Activated CD8-positive, alpha-beta memory T cell treated with anti-CD3 and anti-CD28 coated beads, Interleukin-2, amount 10 ng/mL, durations not matched to agents 7 days and 5 days (primary cell): Measurements from ENCODE around the gene BTNL9. TPM values are rescaled to one million over a fixed set of nuclear protein-coding genes. Genes with fewer than 3 reads are reported as not detected.
"Not testable (repeated sequence)": the region's sequence is repeated elsewhere in the genome, so short reads cannot be mapped to it uniquely, and the experiment has no call there.

Experiments used
- ATAC-seq: fragments of 150-1000 bp; cut with Tn5 transposase; one replicate; pipeline ENCODE4 v1.10.0; 2021; ENCODE audit warnings: moderate library complexity
- CTCF ChIA-PET: fragments of 350-600 bp; sonication (Branson Sonifier 250); formaldehyde crosslinking; loops from one replicate; lab custom pipeline; 2021; ENCODE audit warnings: antibody characterized with exemption; lab: Charles Lee
- DNase-seq: peaks from one replicate; pipeline ENCODE4 v3.0.0-alpha.2; 2020
- H3K27ac Mint-ChIP-seq: one replicate; pipeline ENCODE4 v1.8.0; 2021; ENCODE audit warnings: mild to moderate bottlenecking, mixed read lengths
- H3K27me3 Mint-ChIP-seq: one replicate; pipeline ENCODE4 v1.8.0; 2021; ENCODE audit warnings: mixed read lengths
- H3K36me3 Mint-ChIP-seq: one replicate; pipeline ENCODE4 v1.8.0; 2021; ENCODE audit warnings: mild to moderate bottlenecking, mixed read lengths
- H3K4me1 Mint-ChIP-seq: one replicate; pipeline ENCODE4 v1.8.0; 2021; ENCODE audit warnings: mixed read lengths
- H3K4me3 Mint-ChIP-seq: one replicate; pipeline ENCODE4 v1.8.0; 2021; ENCODE audit warnings: mild to moderate bottlenecking, moderate library complexity, mixed read lengths
- H3K9me3 Mint-ChIP-seq: one replicate; pipeline ENCODE4 v1.8.0; 2022; ENCODE audit warnings: low read depth, mixed read lengths
- total RNA-seq, 2 experiments: library from RNA; stranded (reverse); gene quantifications; one replicate each; pipeline ENCODE4 v1.2.3, GENCODE V29; 2021

The BTNL9 gene
- total RNA-seq, result not detected

DNA sequence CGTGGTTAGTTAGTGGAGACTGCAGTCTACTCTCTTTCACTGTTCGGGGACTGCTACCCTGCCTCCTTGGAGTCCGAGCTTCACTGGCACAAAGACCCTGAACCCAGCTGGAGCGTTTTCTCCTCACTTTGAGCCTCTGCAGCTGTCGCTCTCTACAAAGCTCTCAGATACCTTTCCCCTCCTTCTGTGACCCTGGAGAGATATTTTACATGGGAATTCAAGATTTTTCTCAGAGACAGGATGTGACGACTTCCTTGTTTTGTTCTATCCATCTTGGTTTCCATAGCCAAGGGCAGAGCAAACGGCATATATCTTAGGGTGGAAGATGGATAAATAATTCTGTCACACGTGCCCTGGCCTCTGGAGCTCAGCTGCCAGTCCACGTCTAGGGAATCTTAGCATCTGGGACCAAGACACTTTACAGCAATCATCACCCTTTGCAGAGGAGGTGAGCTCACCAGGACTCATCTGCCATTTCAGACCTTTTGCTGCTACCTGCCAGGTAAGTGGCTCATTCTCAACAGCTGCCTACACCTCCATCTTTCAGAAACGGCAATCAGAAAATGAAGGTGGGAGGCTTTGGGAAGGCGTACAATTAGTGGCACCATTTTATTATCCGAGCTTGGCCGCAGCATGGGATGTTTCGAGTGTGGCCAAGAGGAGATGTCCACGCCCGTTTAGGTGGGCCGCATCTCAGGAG, at the start of gene BTNL9:
TSS of gene BTNL9 (plus strand) at position 336 of the 700 bp plus-strand sequence. CDS start 5,224 bp downstream, outside the sequence.
- ATAC-seq (no peak), DNase-seq (no peak)
- CTCF ChIA-PET, result no interaction called here
- Mint-ChIP-seq H3K36me3 (no peaks in the 10 kb centered on the region), H3K4me3 (no peak within 1 kb of the TSS), H3K9me3 (no peaks in the 10 kb centered on the region), H3K27me3 (peaks cover 20% of the 10 kb centered on the region), H3K27ac (no peak within 1 kb of the TSS), H3K4me1 (no peaks in the 10 kb centered on the region)

GRCh38 chr5:180990882-180991242, 49.2 kb upstream of the BTNL9 start:
- Mint-ChIP-seq H3K4me1 (no peaks in the 10 kb centered on the region), H3K27me3 (peaks cover 28% of the 10 kb centered on the region), H3K36me3 (no peaks in the 10 kb centered on the region), H3K27ac (no peak overlapping the region), H3K9me3 (no peaks in the 10 kb centered on the region), H3K4me3 (no peak overlapping the region)
- CTCF ChIA-PET, result no interaction called here
- no peak for ATAC-seq
- no peak for DNase-seq

- CTCF ChIA-PET, result no interaction called here
- no peak for DNase-seq
- H3K9me3 Mint-ChIP-seq, result no peaks in the 10 kb centered on the region
- H3K27me3 Mint-ChIP-seq, result peaks cover 10% of the 10 kb centered on the region
- ATAC-seq, result no peak
- H3K36me3 Mint-ChIP-seq, result no peaks in the 10 kb centered on the region
- no peaks in the 10 kb centered on the region for H3K4me1 Mint-ChIP-seq
- H3K27ac Mint-ChIP-seq, result no peak overlapping the region
- H3K4me3 Mint-ChIP-seq, result no peak overlapping the region
Observed at GRCh38 chr5:181001947-181002346, 38.1 kb upstream of the BTNL9 start.

- ATAC-seq (no peak), DNase-seq (no peak)
- Mint-ChIP-seq H3K4me3 (no peak overlapping the region), H3K27ac (no peak overlapping the region), H3K4me1 (no peaks in the 10 kb centered on the region), H3K27me3 (no peaks in the 10 kb centered on the region), H3K36me3 (no peaks in the 10 kb centered on the region), H3K9me3 (no peaks in the 10 kb centered on the region)
- CTCF ChIA-PET, result no interaction called here
Observed at GRCh38 chr5:181005791-181006190, 34.3 kb upstream of the BTNL9 start.

DNA sequence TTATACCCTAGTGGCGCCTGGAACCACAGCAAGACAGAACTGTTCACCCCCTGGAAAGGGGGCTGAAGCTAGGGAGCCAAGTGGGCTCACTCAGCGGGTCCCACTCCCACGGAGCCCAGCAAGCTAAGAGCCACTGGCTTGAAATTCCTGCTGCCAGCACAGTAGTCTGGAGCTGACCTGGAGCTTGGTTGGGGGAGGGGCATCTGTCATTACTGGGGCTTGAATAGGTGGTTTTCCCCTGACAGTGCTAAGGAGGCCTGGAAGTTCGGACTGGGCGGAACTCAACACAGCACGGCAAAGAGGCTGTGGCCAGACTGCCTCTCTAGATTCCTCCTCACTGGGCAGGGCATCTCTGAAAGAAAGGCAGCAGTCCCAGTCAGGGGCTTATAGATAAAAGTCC, 31.9 kb upstream of the BTNL9 start:
- no peaks in the 10 kb centered on the region for H3K9me3 Mint-ChIP-seq
- no peak overlapping the region for H3K27ac Mint-ChIP-seq
- H3K4me3 Mint-ChIP-seq, result no peak overlapping the region
- CTCF ChIA-PET, result no interaction called here
- H3K36me3 Mint-ChIP-seq, result no peaks in the 10 kb centered on the region
- DNase-seq, result no peak
- ATAC-seq, result no peak
- H3K27me3 Mint-ChIP-seq, result peaks cover 4% of the 10 kb centered on the region
- H3K4me1 Mint-ChIP-seq, result no peaks in the 10 kb centered on the region

DNA sequence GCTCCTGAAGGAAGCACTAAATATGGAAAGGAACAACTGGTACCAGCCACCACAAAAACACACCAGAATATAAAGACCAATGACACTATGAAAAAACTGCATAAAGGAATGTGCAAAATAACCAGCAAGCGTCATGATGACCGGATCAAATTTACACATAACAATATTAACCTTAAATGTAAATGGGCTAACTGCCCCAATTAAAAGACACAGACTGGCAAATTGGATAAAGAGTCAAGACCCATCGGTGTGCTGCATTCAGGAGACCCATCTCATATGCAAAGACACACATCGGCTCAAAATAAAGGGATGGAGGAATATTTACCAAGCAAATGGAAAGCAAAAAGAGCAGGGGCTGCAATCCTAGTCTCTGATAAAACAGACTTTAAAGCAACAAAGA, 30.0 kb upstream of the BTNL9 start:
- H3K4me1 Mint-ChIP-seq, ATAC-seq, DNase-seq: not testable (repeated sequence)

DNA sequence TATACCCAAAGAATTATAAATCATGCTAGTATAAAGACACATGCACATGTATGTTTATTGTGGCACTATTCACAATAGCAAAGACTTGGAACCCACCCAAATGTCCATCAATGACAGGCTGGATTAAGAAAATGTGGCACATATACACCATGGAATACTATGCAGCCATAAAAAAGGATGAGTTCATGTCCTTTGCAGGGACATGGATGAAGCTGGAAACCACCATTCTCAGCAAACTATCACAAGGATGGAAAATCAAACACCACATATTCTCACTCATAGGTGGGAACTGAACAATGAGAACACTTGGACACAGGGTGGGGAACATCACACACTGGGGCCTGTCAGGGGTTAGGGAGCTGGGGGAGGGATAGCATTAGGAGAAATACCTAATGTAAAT, 25.4 kb upstream of the BTNL9 start:
- H3K27me3 Mint-ChIP-seq, result peaks cover 15% of the 10 kb centered on the region
- DNase-seq, CTCF ChIA-PET, H3K27ac Mint-ChIP-seq, H3K36me3 Mint-ChIP-seq, H3K9me3 Mint-ChIP-seq, H3K4me1 Mint-ChIP-seq, ATAC-seq, H3K4me3 Mint-ChIP-seq: not testable (repeated sequence)

More for the DNA sequence above, 30.0 kb upstream of the BTNL9 start:
- H3K27me3 Mint-ChIP-seq, H3K27ac Mint-ChIP-seq, H3K9me3 Mint-ChIP-seq, H3K4me3 Mint-ChIP-seq, H3K36me3 Mint-ChIP-seq, CTCF ChIA-PET: not testable (repeated sequence)

- H3K36me3 Mint-ChIP-seq, CTCF ChIA-PET, H3K27ac Mint-ChIP-seq, ATAC-seq, H3K4me3 Mint-ChIP-seq, H3K4me1 Mint-ChIP-seq, H3K9me3 Mint-ChIP-seq, DNase-seq: not testable (repeated sequence)
- H3K27me3 Mint-ChIP-seq, result peaks cover 15% of the 10 kb centered on the region
Observed at GRCh38 chr5:181017448-181017847, 22.6 kb upstream of the BTNL9 start.

DNA sequence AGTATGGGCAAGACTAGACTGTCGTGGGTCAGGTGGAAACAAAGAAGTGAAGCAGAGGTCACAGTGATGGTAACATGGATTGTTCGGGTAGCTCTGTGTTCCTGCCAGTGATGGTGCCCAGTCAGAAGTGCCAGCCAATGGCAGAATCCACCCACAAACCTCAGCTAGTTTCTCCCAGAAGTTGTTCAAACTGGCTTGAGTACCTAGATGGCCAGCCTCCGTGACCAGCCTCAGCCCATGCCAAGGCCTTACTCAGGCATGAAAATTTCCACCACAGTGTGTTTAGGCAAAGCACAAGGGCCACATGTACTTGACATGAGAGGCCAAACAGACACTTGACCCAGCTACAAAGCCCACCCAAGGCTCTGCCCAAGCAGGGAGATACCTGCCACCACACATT, 19.4 kb upstream of the BTNL9 start:
- no peak for ATAC-seq
- no peak for DNase-seq
- Mint-ChIP-seq H3K27me3 (peaks cover 13% of the 10 kb centered on the region), H3K9me3 (peaks cover 3% of the 10 kb centered on the region), H3K4me1 (no peaks in the 10 kb centered on the region), H3K4me3 (no peak overlapping the region), H3K27ac (no peak overlapping the region), H3K36me3 (peaks cover 1% of the 10 kb centered on the region)
- CTCF ChIA-PET, result no interaction called here

DNA sequence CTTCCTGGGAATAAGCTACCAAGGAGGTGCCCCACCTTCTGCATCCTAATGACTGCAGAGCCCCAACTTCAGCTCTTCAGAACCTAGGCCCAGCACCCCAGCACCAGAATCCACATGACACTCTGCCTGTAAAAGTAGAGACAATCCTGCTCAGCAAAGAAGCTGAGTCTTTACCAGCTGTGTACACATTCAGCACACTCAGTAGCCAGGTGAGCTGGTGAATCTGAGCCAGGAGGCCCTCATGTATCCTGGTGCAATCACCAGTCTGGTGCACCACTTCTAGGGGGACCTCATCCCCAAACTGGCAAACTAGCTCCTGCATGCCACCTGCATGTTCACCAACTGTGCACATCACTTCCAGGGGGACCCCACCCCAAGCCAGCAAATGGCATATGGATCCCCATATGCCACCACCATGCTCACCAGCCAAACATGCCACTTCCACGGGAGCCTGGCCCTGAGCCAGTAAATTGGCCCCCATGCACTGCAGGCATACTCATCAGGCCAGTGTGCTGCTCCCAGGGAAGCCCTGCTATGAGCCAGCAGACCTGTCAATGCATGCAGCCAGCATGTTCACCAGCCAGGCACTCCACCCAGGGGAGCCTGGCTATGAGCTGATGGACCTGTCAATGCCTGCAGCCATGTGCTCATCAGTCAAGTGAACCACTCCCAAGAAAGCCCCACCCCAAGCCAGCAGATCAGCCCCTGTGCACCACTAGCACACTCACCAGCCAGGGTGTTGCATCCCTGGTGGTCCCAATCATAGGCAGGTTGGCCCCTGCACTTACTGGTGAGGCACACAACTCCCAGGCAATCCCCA, 15.6 kb upstream of the BTNL9 start:
- H3K4me3 Mint-ChIP-seq, result no peak overlapping the region
- CTCF ChIA-PET, result no interaction called here
- no peaks in the 10 kb centered on the region for H3K36me3 Mint-ChIP-seq
- no peak for ATAC-seq
- DNase-seq, result no peak
- no peaks in the 10 kb centered on the region for H3K4me1 Mint-ChIP-seq
- H3K9me3 Mint-ChIP-seq, result peaks cover 3% of the 10 kb centered on the region
- no peak overlapping the region for H3K27ac Mint-ChIP-seq
- peaks cover 8% of the 10 kb centered on the region for H3K27me3 Mint-ChIP-seq

DNA sequence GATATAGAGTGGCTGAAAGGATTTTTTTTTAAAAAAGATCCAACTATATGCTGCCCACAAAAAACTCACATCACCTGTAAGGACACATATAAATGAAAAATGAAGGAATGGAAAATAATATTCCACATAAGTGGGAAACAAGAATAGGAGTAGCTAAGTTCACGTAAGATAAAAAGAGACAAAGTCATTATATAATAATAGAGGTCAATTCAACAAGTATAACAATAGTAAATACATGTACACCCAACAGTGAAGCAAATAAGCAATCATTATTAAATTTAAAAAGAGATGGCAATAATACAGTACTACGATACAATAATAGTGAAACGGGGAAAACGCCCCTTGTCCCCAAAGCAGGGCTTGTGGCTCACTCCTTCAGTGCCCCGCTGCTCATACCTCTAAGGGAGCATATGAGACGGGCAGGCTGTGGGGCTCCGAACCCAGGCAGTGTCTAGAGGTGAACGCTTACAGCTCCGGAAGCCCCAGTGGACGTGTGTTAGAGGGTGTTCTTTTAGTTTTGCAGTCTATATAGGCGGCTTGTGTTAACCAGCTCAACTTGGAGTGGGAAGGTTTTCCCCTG, 12.5 kb upstream of the BTNL9 start:
- no peak for ATAC-seq
- Mint-ChIP-seq H3K4me1 (no peaks in the 10 kb centered on the region), H3K4me3 (no peak overlapping the region), H3K27me3 (peaks cover 12% of the 10 kb centered on the region), H3K9me3 (no peaks in the 10 kb centered on the region), H3K27ac (no peak overlapping the region), H3K36me3 (no peaks in the 10 kb centered on the region)
- CTCF ChIA-PET, result no interaction called here
- DNase-seq, result no peak

- no peak for ATAC-seq
- DNase-seq, result no peak
- no peaks in the 10 kb centered on the region for H3K4me1 Mint-ChIP-seq
- H3K36me3 Mint-ChIP-seq, result no peaks in the 10 kb centered on the region
- H3K27ac Mint-ChIP-seq, result no peak overlapping the region
- H3K27me3 Mint-ChIP-seq, result peaks cover 12% of the 10 kb centered on the region
- CTCF ChIA-PET, result no interaction called here
- no peak overlapping the region for H3K4me3 Mint-ChIP-seq
- H3K9me3 Mint-ChIP-seq, result no peaks in the 10 kb centered on the region
Observed at GRCh38 chr5:181028032-181028819, 11.8 kb upstream of the BTNL9 start.

DNA sequence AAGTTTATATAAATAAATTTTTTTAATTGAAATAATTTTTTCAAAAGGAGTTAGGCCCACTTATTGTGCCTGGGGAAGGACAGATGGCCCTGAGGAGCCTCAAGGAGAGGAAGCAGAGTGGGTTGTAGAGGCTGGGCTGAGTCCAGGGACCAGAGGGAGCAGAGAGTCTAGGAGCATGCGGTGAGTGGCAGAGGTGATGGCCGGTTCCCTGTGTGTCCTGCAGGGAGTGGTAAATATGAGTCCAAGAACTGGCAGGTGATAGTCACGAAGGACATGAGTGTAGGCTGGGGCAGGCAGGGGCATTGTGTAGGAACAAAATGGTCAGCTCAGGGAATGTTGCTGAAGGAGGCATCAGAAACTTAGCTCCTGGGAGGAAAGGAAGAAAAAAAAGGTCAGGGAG, 8.3 kb upstream of the BTNL9 start:
- H3K27ac Mint-ChIP-seq, result no peak overlapping the region
- H3K36me3 Mint-ChIP-seq, result no peaks in the 10 kb centered on the region
- no peaks in the 10 kb centered on the region for H3K4me1 Mint-ChIP-seq
- H3K27me3 Mint-ChIP-seq, result peaks cover 7% of the 10 kb centered on the region
- CTCF ChIA-PET, result no interaction called here
- no peaks in the 10 kb centered on the region for H3K9me3 Mint-ChIP-seq
- H3K4me3 Mint-ChIP-seq, result no peak overlapping the region
- ATAC-seq, result no peak
- no peak for DNase-seq
